WERI-Rb-1 (cell line): ENCODE results near the gene RASAL2.

Experiments
- DNase-seq: peaks from one replicate; pipeline ENCODE4 v3.0.0-alpha.2; 2020
- H3K27ac ChIP-seq: fragments of 250-450 bp; sonication (Bioruptor Pico); 2 replicates; pipeline ENCODE4 v1.5.1; 2020; ENCODE audit warnings: mild to moderate bottlenecking, moderate library complexity
- H3K27me3 ChIP-seq: fragments of 250-450 bp; sonication (Bioruptor Pico); 2 replicates; pipeline ENCODE4 v1.5.1; 2021; ENCODE audit warnings: mild to moderate bottlenecking, low read depth, moderate library complexity; ENCODE audit not compliant: insufficient read depth, severe bottlenecking
- H3K36me3 ChIP-seq: fragments of 250-450 bp; sonication (Bioruptor Pico); 2 replicates; pipeline ENCODE4 v1.5.1; 2020; ENCODE audit warnings: mild to moderate bottlenecking, moderate library complexity
- H3K4me3 ChIP-seq: 2 replicates; pipeline ENCODE4 v1.5.1; 2011; ENCODE audit warnings: low read depth, mild to moderate bottlenecking, control low read depth, low read length
- H3K9me3 ChIP-seq: fragments of 250-450 bp; sonication (Bioruptor Pico); 2 replicates; pipeline ENCODE4 v1.5.1; 2021; ENCODE audit warnings: mild to moderate bottlenecking, moderate library complexity; ENCODE audit not compliant: severe bottlenecking
- CTCF ChIP-seq: IDR thresholded peaks from 2 replicates; pipeline ENCODE4 v1.5.1; 2011; ENCODE audit warnings: low read depth, mild to moderate bottlenecking, control low read depth, inconsistent platforms, low read length

RASAL2 gene

DNA sequence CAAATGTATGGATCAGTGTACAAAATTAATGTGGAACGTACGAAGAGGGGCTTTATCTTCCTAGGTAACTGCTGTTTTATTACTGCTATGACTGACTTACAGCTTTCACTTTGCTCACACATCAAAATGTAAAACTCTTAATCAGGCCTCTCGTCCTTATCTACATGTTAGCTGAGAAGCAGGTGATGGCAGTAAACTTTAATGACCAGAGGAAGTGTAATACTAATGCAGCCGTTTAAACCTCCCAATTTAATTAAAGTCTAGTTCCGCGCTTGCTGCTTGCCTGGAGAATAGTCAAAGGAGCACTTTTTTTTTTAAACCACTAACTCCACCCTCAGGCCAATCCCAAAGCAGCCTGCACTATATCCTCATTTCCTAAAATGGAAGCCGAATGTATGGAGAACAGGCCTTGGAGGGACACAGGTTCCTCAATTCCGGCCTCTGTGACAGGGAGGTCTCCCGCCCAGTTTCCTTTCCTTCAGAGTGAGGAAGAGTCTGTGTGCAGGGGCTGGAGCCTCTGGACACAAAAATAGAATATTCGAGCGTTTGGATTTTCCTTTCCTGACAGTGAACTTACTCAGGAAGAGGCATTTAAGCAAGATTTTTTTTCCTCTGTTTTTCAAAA is 36.7 kb upstream of the RASAL2 start:
- Histone ChIP-seq H3K4me3 (no peak overlapping the region), H3K9me3 (no peaks in the 10 kb centered on the region), H3K27me3 (no peaks in the 10 kb centered on the region), H3K36me3 (no peaks in the 10 kb centered on the region), H3K27ac (no peak overlapping the region)
- TF ChIP-seq CTCF: no peak
- no peak for DNase-seq

- no peaks in the 10 kb centered on the region for H3K27me3 ChIP-seq
- H3K9me3 ChIP-seq: no peaks in the 10 kb centered on the region
- TF ChIP-seq CTCF: no peak
- H3K27ac ChIP-seq: no peak overlapping the region
- H3K4me3 ChIP-seq: no peak overlapping the region
- no peak for DNase-seq
- H3K36me3 ChIP-seq: no peaks in the 10 kb centered on the region
Observed at GRCh38 chr1:178057912-178058534, 35.9 kb upstream of the RASAL2 start.

GRCh38 chr1:178060789-178061556 is 32.9 kb upstream of the RASAL2 start:
- no peak overlapping the region for H3K27ac ChIP-seq
- no peaks in the 10 kb centered on the region for H3K36me3 ChIP-seq
- no peak for DNase-seq
- no peaks in the 10 kb centered on the region for H3K27me3 ChIP-seq
- no peak overlapping the region for H3K4me3 ChIP-seq
- no peaks in the 10 kb centered on the region for H3K9me3 ChIP-seq
- TF ChIP-seq CTCF: no peak

DNA sequence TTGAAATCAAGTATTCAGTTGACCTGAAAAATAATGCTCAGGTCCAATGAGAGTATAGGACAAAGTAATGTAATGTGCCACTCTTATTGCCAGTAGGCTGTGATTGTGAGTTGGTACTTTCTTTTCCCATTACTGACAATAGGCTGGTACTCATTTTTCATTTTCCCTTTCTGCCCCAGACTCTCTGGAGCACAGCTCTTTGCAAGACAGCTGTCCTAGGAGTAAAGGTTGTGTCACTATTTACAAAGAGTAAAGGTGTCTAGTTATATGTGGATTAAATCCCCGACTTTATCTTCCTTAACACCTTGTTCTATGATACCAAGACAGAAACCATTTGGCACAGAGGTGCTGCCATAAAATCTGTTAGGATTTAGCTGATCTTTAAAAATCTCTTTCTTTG is 32.3 kb upstream of the RASAL2 start:
- Histone ChIP-seq H3K4me3 (no peak overlapping the region), H3K36me3 (no peaks in the 10 kb centered on the region), H3K9me3 (no peaks in the 10 kb centered on the region), H3K27me3 (no peaks in the 10 kb centered on the region), H3K27ac (no peak overlapping the region)
- no peak for DNase-seq
- no peak for TF ChIP-seq CTCF

- DNase-seq: no peak
- no peak for TF ChIP-seq CTCF
Observed at GRCh38 chr1:178064191-178064821, 29.6 kb upstream of the RASAL2 start.

More at GRCh38 chr1:178064191-178064821, 29.6 kb upstream of the RASAL2 start:
- Histone ChIP-seq H3K27ac (no peak overlapping the region), H3K4me3 (no peak overlapping the region), H3K36me3 (no peaks in the 10 kb centered on the region), H3K27me3 (no peaks in the 10 kb centered on the region), H3K9me3 (no peaks in the 10 kb centered on the region)
